K562 (cell line): ENCODE data around the gene FIBP. TPM values are rescaled to one million over a fixed set of nuclear protein-coding genes. Genes with fewer than 3 reads are reported as not detected.
A peak's percentile ranks its signal among the peaks of the same experiment; 100 is the strongest.

Experiments
- CBFB ChIP-seq: sonication (generic); formaldehyde crosslinking; IDR thresholded peaks from 2 replicates; pipeline ENCODE4 v1.4.0; 2020; ENCODE audit warnings: mild to moderate bottlenecking, missing genetic modification reagents
- EGR1 ChIP-seq: fragments of 450-650 bp; conservative IDR thresholded peaks from 2 replicates; pipeline ENCODE4 v1.6.1; 2017; ENCODE audit warnings: mild to moderate bottlenecking
- HMG20B ChIP-seq: fragments of 250-450 bp; sonication (Bioruptor Pico); IDR thresholded peaks from 2 replicates; pipeline ENCODE4 v1.5.0; 2021; ENCODE audit warnings: mild to moderate bottlenecking
- MEF2A ChIP-seq: IDR thresholded peaks from 2 replicates; pipeline ENCODE4 v1.6.1; 2011; ENCODE audit warnings: low read depth, mild to moderate bottlenecking, low read length, moderate library complexity; ENCODE audit not compliant: control insufficient read depth
- SP1 ChIP-seq: sonication (generic); formaldehyde crosslinking; IDR thresholded peaks from 2 replicates; pipeline ENCODE4 v1.8.1; 2022; ENCODE audit warnings: mild to moderate bottlenecking, missing genetic modification reagents
- YBX1 ChIP-seq: fragments of 450-650 bp; IDR thresholded peaks from 2 replicates; pipeline ENCODE4 v1.7.1; 2016; ENCODE audit warnings: mild to moderate bottlenecking
- polyA plus RNA-seq, 8 experiments: library from polyadenylated mRNA; depleted of rRNA in 4 of 8; stranded (reverse) in 5 of 8; unstranded in 3 of 8; fragments of >200 nt; fragmentation: Nextera tagmentation in 2 of 8; fragmentation: Illumina TruSeq in 1 of 8; extraction: Ambion mirVana in 2 of 8; extraction: Trizol in 1 of 8; gene quantifications; 2 replicates each; pipeline versions ENCODE4 v1.2.1 to v1.2.3, GENCODE V29; 2011 to 2014; ENCODE audit warnings: inconsistent platforms in 1 of 8, missing spikeins in 1 of 8
- total RNA-seq, 7 experiments: library from RNA; depleted of rRNA in 6 of 7; stranded (reverse); fragments of >200 nt in 6 of 7; fragmentation: Illumina TruSeq in 2 of 7; extraction: Trizol in 2 of 7; gene quantifications; 2 replicates each; pipeline versions ENCODE4 v1.2.1 to v1.2.3, GENCODE V29; 2011 to 2021; ENCODE audit warnings: low replicate concordance in 1 of 7
- TF ChIP-seq, protein P1 (sequence below): fragments of 450-650 bp; formaldehyde crosslinking; IDR thresholded peaks from 2 replicates; pipeline ENCODE4 v1.4.0; 2020; ENCODE audit warnings: mild to moderate bottlenecking, moderate library complexity
- TF ChIP-seq, protein P2 (sequence below): fragments of 450-650 bp; IDR thresholded peaks from 2 replicates; pipeline ENCODE4 v1.6.1; 2018; ENCODE audit not compliant: partially characterized antibody

Gene FIBP
- total and polyA plus RNA-seq, 9 of the 15 experiments (the other 6 are each of a cell fraction or from before 2014, with no cell fraction given): 41.2 to 79.2 (median 48.6) TPM

DNA sequence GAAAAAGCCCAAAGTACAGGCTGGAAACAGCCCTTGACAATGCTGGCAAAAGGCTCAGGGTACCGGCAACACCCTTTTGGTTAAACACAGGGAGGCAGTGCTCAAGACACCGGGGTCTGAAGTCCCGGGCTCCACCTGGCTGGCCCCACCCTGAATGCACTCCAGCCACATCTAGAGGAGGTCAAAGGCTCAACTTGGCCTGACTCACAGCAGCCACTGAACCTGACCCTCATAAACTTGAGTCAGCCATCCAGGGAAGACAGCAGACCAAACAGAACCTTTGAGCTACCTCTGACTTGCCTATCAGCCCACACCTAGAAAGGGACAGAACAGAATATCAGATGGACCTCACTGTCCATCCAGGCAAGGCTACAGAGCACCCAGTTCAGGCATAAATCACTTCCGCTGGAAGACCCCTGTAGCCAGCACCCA is 34.1 kb downstream of the FIBP start (continued):
- TF ChIP-seq EGR1: no peak
- TF ChIP-seq YBX1: no peak
- 0 out of 2 replicates have a peak, but pooled peaks have one; percentile 7 for TF ChIP-seq SP1 (CRISPR knock-in tag)
- TF ChIP-seq, protein P1, sequence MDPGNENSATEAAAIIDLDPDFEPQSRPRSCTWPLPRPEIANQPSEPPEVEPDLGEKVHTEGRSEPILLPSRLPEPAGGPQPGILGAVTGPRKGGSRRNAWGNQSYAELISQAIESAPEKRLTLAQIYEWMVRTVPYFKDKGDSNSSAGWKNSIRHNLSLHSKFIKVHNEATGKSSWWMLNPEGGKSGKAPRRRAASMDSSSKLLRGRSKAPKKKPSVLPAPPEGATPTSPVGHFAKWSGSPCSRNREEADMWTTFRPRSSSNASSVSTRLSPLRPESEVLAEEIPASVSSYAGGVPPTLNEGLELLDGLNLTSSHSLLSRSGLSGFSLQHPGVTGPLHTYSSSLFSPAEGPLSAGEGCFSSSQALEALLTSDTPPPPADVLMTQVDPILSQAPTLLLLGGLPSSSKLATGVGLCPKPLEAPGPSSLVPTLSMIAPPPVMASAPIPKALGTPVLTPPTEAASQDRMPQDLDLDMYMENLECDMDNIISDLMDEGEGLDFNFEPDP (CRISPR knock-in tag): no peak
- no peak for TF ChIP-seq MEF2A
- TF ChIP-seq CBFB: no peak
- TF ChIP-seq HMG20B (CRISPR knock-in tag): no peak
- TF ChIP-seq, protein P2, sequence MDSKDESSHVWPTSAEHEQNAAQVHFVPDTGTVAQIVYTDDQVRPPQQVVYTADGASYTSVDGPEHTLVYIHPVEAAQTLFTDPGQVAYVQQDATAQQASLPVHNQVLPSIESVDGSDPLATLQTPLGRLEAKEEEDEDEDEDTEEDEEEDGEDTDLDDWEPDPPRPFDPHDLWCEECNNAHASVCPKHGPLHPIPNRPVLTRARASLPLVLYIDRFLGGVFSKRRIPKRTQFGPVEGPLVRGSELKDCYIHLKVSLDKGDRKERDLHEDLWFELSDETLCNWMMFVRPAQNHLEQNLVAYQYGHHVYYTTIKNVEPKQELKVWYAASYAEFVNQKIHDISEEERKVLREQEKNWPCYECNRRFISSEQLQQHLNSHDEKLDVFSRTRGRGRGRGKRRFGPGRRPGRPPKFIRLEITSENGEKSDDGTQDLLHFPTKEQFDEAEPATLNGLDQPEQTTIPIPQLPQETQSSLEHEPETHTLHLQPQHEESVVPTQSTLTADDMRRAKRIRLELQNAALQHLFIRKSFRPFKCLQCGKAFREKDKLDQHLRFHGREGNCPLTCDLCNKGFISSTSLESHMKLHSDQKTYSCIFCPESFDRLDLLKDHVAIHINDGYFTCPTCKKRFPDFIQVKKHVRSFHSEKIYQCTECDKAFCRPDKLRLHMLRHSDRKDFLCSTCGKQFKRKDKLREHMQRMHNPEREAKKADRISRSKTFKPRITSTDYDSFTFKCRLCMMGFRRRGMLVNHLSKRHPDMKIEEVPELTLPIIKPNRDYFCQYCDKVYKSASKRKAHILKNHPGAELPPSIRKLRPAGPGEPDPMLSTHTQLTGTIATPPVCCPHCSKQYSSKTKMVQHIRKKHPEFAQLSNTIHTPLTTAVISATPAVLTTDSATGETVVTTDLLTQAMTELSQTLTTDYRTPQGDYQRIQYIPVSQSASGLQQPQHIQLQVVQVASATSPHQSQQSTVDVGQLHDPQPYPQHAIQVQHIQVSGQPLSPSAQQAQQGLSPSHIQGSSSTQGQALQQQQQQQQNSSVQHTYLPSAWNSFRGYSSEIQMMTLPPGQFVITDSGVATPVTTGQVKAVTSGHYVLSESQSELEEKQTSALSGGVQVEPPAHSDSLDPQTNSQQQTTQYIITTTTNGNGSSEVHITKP: no peak
